ENCODE data around the gene ZNRF1. TPM values are rescaled to one million over a fixed set of nuclear protein-coding genes. Genes with fewer than 3 reads are reported as not detected.

The ZNRF1 gene
- total RNA-seq, 1 donor from 2014 or later: 12.9 TPM

DNA sequence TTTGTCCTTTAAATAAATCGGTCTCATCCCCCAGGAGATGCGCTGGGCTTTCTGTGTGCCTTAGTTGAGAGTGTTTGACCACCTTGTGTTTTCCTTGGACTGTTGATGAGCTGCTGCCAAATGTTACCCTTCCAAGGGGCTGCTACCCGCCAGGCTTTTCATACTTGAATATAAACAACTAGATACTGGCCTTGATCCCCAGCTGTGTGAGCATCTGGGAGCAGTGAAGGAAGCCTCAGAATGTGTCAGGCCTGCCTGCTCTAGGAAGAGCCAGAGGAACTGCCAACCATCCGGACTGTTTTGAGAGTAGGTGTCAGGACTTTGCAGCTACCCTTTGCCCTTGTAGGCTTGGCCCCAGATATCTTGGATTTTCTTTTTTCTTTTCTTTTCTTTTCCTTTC lies 60.0 kb downstream of the ZNRF1 start:
- no peak for DNase-seq (ENCODE audit: low read depth)

DNA sequence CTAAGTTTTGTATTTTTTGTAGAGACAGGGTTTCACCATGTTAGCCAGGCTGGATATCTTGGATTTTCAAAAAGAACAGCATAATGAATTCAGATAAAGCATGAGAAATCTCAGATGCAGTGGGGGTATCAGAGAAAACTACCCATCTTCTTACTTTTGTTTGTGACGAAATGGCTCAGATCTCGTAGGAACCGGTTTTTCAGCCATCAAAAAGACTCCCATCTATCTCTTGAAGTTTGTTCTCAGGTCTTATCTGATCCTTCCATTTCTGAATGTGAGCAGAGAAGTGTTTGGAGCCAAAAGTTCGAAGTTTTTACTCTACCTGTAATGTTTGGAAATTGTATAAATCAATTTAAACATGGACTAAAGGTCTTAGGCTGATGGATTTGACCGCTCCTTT lies 60.6 kb downstream of the ZNRF1 start:
- DNase-seq (ENCODE audit: low read depth): no peak

DNA sequence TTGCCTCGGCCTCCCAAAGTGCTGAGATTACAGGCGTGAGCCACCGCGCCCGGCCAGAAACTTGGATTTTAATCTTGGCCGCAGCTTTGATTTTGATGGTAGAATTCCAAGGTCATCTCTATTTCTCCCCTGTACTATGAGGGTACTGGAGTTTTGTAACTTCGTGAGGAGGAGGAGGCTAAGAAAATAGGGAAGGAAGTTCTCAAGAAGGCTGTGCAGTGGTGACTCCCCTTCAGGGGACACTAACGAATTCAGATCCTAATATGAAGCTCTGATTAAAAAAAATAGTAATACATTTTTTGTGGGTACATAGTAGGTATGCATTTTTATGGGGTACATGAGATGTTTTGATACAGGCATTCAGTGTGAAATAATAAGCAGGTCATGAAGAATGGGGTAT lies 61.9 kb downstream of the ZNRF1 start:
- DNase-seq (ENCODE audit: low read depth): no peak

DNA sequence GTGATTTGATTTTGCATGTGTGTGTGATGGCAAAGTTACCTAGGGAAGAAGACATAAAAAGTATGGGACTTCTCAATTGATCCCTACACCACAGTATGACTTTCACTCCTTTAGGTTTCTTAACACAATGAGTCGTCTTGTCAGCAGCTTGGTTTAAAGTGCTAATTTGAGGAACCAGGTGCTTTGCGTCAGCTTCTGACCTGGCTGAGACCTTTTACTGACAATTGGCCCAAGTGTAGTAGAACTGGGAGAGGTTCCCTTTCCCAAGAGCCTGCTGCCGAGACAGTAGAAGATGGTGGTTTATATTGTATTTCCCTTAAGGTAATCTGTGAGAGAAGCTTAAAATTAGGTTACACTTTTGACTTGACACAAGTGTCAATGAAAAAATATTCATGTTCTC lies 62.8 kb downstream of the ZNRF1 start:
- DNase-seq (ENCODE audit: low read depth): no peak

DNA sequence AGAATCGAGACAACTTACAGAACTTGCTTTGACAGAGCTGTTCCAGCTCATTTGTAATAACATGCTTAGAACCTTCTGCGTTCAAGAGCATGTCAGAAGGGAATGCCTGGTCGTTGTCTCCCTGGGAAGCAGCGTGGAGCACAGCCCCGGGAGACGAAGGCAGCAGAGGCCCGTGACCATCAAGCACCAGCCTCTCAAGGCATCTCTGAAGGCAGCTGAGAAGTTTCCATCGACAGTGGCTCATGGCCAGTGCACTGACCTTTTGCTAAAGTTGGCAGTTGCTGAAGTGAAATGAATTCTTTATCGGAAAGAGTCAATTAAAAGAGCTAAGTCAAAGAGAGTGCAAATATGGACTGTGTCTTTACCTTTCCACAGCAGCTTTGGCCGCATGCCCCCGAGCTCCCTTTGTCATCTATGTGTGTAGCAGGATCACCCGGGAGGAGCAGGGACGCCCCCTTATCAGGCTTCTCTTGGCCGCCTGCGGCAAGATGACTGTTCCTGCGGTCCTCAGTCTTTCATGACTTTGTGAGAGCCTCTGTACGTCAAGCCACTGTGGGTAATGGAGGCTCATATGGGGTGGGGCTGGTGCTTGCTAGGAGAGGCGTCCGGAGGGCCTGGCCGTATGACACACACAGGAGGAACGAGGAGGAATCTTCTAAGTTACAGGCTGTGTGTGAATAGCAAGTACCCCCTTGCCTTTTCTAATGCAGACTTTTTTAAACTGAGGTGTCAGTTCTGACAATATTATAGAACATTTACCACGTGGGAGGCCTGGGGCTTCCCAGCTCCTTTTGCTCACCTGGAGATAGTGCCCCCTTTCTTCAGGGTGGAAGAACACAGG lies 63.5 kb downstream of the ZNRF1 start:
- no peak for DNase-seq (ENCODE audit: low read depth)

DNA sequence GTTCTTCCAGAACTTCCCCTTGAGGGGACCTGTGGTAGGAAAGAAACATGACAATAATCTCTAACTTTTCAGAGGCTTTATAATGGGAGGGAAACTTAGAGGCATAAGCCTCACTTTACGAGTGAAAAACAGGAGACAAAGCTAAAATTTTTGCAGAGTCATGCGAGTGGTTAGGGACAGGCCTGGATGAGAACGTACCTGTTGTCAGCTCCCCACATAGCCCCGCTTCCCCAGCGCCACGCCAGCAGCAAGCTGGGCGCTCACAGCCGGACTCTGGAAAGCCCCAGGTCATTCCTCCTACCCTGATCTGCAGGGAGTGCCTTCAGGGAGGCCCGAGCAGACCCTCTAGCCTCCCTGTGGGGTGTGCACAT lies 64.1 kb downstream of the ZNRF1 start:
- no peak for DNase-seq (ENCODE audit: low read depth)

DNA sequence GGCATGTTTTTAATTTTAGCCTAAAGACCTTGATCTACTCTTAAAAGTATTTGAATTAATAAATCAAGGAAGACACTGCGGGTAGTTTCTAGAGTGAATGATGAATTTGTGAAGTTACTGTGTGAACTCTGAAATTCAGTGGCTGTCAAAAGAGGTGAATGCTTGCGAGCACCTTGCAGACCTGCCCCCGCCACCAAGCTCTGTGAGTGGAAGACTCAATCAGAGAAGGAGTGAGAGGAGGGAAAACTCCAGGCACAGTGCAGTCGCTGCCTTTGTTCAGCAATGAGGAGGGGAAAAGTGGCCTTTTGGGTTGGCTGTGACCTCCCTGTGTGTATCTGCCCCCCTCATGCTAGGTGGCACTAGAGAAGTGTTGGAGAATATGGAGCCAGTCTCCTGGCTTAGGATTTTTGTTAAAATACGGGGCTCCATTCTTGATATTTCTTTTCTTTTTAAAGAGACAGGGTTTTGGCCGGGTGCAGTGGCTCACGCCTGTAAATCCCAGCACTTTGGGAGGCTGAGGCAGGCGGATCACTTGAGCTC lies 64.8 kb downstream of the ZNRF1 start:
- DNase-seq (ENCODE audit: low read depth): no peak

DNA sequence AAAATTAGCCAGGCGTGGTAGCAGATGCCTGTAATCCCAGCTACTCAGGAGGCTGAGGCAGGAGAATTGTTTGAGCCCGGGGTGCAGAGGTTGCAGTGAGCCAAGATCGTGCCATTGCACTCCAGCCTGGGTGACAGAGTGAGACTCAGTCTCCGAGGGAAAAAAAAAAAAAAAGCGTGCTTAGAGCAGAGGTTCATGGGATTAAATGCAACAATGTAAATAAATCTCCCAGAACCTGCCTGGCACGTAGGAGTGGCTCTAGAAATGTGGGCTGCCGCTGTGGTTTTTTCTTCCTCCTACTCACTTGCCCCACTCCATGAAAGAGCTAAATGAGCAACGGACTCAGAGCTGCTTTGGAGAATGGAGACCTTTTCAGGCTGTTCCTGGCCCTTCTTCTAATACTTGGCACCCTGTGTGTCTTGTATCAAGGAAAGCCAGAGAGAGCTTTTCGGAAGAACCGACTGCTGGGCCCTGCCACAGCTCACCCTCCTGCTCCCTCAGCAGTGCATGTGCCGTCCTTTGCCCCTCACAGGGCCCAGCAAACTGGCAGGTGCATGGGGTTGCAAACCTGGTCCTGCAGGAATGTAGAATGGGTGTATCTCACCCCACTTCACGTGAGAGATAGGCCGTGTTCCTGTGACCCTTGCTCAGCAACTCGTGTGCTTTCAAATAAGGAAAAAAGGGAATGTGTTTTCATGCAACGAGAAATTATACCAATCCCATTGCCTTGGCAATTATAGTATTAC lies 65.8 kb downstream of the ZNRF1 start:
- peak; percentile 55 for DNase-seq (ENCODE audit: low read depth)

DNA sequence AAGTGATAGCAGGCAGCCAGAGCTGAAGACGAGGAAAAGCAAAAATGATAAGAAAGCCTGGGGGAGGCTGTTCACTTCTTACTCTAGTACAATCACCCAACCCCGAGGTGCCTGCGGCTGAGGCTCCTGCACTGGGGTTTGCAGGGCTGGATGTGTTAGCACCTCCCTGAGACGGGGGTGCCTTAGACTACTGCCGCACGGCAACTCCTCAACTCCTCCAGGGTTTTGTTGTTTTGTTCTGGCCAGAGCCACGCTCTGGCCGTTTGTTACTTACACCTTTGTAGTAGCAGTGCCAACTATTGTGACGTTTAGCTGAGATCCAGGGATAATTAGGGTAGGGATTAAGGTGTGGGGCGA lies 66.3 kb downstream of the ZNRF1 start:
- no peak for DNase-seq (ENCODE audit: low read depth)

DNA sequence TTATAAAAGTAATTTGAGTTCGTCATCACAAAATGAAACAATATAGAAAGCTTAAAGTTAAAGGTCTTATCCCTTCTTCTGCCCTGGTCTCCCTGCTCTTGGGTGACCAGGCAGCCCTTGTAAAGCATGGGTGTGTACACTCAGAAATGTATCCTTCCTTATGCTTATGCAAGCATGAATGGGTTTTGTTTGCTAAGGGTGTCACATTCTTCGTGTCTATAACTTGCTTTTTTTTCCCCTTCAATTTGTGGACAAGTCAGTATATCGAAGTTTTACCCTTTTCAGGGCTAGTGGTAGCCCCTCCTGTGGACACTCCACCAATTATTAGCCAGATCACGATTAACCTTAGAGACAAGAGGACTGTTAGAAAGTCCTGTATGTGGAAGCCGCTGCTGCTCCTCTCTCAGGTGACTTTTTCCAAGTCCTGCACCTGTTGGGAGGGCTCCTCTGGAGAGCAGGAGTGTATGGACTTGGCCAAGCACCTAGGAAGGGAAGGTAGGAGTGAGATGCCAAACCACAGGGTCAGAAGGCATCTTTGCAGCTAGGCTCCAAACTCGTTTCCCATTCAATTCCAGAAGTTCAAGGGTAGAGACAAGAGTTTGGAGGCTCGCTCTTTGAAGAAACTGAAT lies 66.8 kb downstream of the ZNRF1 start:
- peak; percentile 60 for DNase-seq (ENCODE audit: low read depth)

DNA sequence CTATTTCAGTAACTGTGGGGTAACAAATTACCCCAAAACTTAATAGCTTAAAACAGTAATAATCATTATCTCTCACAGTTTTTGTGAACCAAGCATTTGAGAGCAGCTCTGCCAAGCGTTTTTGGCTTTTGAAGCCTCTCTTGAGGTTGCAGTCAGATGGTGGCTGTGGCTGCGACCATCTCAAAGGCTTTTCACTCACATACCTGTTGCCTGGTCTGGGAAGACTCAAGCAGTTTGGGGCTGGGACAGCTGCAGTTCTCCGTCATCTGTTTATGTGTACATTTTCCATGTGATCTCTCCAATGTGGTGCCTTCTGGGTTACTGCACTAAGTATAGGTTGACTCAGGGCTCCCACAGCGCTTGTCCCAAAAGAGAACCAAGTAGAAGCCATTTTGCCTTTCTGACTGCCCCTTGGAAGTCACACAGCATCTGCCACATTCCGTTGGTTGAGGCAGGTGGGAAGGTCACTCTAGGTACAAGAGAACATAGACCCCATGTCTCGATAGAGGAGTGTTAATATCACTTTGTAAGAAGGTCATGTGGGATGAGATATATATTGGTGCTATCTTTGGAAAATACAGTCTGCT lies 68.1 kb downstream of the ZNRF1 start:
- DNase-seq (ENCODE audit: low read depth): no peak

DNA sequence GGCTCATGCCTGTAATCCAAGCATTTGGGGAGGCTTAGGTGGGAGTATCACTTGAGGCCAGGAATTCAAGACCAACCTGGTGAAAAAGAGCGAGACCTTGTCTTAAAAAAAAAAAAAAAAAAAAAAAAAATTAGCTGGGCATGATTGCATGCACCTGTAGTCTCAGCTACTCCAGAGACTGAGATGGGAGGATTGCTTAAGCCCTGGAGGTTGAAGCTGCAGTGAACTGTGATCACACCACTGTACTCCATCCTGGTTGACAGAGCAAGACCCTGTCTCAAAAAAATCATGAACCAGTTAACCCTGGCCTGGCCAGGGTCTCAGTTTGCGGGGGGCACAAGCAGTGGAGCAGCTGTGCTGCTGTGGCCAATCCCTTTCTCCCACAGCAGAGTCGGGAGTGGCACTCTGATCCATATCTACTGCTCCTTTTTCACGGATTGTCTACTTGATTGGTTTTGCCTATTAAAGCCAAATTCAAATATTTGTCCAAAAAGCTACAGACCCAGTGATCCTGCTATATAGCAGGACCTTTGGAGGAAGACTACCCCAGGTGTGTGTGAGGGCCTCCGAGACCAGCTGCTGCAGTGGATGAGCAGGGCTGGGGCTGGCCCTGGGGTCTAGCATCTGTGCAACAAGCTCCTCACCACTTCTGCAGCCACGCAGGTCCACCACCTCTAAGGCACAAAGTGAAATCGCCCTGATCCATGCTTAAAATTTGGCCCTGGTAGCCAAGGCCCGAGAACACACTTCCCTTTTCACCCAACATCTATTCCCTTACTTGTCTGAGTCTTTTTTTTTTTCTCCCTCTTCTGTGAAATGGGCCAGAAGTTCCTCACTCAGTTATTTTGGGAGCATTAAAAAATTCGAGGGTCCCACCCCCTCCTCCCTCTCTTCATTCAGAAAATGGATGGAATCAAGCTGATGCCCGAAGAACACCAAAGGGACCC lies 69.5 kb downstream of the ZNRF1 start:
- DNase-seq (ENCODE audit: low read depth): no peak

DNA sequence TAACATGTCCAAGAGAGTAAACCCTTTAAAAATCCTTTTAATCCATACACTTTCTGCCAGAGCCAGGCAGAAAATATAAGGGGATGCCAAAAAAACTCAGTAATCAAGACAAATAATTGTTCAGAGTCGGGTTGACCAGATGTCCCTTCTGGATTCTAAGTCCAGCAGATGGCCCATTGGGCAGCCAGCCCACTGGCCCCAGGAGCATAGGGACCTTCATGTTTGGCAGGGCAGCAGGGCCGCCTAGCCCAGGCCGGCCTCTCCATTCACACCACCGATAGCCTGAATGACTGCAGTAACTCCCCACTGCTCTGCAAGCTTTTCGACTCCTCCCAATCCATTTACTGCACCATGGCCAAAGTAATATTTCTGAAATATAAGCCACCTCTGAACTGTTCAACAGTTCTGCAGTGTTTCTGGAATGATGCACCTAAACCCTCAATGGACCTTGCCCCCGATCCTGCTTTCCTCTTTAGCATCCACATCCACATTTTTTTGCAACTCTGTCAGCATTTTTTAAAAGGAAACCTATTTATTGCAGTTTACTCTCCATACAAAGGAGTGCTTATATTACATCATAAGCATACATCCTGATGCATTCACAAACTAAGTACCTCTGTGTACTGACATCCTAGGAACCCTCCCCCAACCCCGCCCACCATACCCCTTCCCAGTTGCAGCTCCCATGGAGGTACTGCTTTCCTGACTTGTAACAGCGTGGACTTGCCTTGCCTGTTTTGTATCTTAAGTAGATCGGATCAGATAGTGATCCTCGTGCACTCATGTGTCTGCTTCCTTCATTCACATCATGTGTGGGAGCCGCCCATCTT lies 71.4 kb downstream of the ZNRF1 start:
- DNase-seq (ENCODE audit: low read depth): no peak

DNA sequence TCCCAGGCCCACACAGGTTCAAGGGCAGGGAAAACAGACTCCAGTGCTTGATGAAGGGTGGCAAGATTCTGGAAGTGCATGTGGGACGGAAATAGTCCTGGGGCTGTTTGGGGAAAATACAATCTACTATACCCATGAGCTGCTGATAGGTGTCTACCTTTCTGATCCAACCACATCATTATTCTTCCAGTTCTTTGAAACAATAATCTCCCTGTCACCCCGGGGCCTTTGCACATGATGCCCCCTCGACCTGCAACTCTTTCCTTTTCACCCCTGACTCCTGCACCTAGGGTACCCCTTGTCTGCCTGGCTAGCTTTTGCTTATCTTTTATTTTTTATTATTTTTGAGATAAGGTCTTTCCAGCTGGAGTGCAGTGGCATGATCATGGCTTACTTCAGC lies 72.8 kb downstream of the ZNRF1 start:
- no peak for DNase-seq (ENCODE audit: low read depth)

DNA sequence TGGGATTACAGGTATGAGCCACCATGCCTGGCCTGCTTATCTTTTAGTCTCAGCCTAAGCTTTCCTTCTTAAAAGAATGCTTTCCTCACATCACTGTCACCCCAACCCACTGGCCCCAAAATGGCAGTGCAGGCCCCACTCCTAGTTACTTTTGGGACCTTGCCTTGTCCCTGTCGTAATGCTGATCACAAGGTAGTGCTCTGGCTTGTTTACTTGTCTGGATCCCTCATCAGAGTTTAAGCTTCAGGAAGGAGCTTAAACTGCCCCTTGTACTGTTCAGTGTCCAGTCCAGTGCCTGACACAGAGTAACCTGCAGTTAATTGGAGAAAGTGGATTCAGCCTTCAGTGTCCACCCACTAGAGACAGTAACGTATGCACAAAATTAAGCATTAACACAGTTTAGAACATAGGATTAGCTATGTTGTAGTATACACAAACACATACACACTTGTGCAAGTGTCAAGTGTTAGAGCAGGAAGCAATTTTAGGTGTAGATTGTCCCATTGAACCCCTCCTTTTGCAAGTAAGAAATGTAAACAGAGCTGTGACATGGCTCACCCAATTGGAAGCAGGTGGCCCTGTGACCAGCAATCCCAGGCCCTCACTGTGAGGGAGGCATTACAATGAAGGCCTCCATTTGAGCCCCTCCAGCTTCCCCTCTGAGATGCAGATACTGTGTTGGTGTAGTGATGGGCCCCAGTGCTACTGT lies 73.6 kb downstream of the ZNRF1 start:
- DNase-seq (ENCODE audit: low read depth): no peak

DNA sequence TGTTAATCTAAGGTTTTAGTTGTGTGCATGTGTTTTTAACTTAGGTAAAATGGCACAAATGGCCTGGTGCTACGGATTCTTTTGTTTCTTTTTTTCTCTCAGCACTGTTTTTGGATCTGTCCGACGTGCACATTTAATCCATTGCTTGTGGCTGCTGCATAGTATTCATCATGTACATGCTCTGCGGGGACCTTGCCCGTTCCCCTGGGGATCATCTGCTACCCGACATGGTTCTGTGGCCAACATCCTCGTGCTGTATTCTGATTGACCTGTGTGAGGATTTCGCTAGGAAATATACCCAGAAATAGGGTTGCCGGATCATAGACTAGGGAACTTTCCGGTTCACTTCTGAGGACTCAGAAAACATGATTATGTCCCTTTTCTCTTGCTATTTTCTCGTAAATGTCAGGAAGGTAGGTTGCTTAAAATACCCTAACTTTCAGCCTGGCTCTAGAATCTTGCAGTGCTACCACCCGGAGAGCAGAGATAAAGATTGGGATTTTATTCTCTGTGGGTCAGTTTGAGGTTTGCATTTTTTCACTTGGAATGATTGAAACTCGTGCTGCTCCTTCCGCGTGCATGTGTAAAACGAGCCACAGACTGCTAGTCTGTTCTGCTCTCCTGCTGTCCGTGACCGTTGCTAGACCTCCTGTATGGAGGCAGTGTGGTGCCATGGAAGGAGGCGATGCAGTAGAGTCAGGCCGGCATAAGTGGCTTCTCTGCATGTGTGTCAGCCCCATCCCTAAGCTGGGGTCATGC lies 74.9 kb downstream of the ZNRF1 start:
- no peak for DNase-seq (ENCODE audit: low read depth)

DNA sequence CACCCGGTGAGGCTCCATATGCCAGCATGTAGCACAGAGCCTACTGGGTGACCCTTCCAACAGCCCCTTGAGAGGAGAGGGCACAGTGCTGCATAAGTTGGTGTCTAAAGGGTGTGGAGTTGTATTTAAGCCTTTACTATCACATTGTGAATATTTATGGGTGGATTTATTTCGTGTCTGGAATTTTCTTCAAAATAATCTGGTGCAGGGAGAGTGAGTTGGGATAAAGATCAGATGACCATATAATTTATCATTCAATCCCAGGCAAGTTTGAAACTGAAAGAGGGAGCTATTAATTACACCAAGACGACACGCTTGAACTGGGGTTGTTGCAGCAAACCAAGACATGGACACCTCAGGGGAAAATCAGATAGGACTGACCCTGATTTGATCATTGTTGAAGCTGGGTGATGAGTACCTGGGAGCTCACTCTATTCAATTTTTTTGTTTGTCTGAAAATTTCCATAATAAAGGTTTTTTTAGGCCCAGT lies 75.5 kb downstream of the ZNRF1 start:
- no peak for DNase-seq (ENCODE audit: low read depth)

DNA sequence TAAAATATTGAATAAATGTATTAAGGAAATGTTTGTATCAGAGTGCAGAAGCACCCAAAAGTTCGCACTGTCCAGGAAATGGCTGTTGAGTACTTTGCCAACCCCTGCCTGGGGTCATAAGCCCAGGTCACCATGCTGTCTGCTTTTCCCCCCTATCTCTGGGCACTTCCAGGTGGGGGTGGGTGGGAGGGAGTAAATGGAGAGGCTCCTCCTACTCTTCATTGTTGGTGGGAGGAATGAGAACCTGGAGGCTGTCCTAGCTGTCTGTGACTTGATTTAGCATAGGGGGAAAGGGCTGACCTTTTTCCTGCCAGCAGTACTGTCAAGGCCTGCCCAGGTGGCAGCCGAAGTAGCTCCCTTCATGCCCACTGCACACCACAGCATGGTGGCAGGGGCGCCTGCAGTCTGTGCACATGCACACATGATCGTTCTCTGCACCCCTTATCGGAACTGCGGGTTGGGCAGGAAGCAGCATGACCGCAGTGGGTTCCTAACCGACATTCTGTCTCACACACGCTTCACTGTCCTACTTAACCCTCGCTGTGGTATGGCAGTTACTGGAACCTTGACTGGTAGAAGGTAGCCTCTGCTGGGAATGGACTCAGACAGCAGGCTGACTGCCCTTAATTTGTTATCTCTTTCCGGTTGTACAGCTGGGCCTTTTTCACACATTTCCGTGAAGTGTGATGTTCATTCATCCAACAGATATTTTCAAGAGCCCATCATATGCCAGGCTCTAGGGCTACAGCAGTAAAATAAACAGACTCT lies 76.3 kb downstream of the ZNRF1 start:
- DNase-seq (ENCODE audit: low read depth): no peak

Data from renal cortical epithelial cell (primary cell).